Activated CD8-positive, alpha-beta memory T cell treated with anti-CD3 and anti-CD28 coated beads for 4 hours (primary cell): ENCODE results near the gene MACROH2A1.

ENCODE experiments used
- DNase-seq, 2 donors: peaks; one replicate each; pipeline ENCODE4 v3.0.0-alpha.2; 2020; ENCODE audit warnings: low read depth in 2 of 2

Gene MACROH2A1

GRCh38 chr5:135398855-135399793 is at the start of gene MACROH2A1:
Gene MACROH2A1 (minus strand): TSS chr5:135399231. CDS start chr5:135389093, 10,138 bp downstream.
- DNase-seq = peak; percentile 62 to 70

- no peak for DNase-seq
Measured at GRCh38 chr5:135448071-135448739, 49.2 kb upstream of the MACROH2A1 start.

- no peak for DNase-seq
Measured at GRCh38 chr5:135447298-135447929, 48.4 kb upstream of the MACROH2A1 start, which contains the start of gene DCANP1. Gene DCANP1 (minus strand): TSS chr5:135447348. CDS start chr5:135447108, 240 bp downstream.

DNA sequence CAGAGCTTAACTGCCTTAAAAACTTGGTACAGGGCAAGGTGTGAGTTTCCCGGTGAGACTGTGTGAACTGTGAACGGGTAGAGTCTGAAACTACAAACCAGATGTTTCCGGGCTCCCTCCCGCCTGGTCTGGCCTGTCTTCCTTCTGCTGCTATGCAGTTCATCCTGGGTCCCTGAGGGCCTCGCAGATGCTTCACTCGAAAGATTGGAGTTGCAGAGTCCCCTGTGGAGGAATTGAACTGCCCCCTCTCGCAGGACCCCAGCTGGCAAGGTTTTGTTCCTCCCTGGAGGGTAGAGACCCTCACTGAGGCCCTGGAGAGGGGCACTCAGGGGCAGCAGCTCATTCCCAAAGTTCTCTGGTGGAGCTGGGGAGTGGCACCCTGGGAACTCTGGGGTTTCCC is 47.6 kb upstream of the MACROH2A1 start:
- no peak for DNase-seq

GRCh38 chr5:135446206-135446605 is 47.2 kb upstream of the MACROH2A1 start:
- DNase-seq = no peak

- no peak for DNase-seq
Measured at GRCh38 chr5:135445306-135445985, 46.4 kb upstream of the MACROH2A1 start.

DNA sequence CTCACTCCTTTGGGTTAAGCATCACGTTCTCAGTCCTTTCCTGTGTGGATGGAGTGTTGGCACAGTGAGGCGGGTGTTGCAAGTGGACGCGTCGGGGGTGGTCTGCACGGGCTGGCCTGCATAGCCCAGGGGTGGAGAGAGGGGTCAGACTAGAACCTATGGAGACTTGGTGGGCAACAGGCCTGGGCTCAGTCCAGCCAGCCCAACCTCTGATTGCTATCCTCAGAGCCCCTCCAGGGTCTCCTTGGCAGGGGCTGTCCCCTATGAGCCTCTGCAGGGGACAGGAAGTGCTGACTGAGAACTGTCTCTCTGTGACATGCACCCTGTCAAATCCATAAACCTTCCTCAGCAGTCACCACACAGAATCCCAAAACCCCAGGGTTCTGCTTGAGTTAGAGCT is 45.9 kb upstream of the MACROH2A1 start:
- no peak for DNase-seq

- no peak for DNase-seq
Measured at GRCh38 chr5:135444360-135444759, 45.3 kb upstream of the MACROH2A1 start.

GRCh38 chr5:135443161-135443960 is 44.3 kb upstream of the MACROH2A1 start:
- no peak for DNase-seq

- no peak for DNase-seq
Measured at GRCh38 chr5:135442431-135443160, 43.6 kb upstream of the MACROH2A1 start.

- no peak for DNase-seq
Measured at GRCh38 chr5:135441919-135442318, 42.9 kb upstream of the MACROH2A1 start.

DNA sequence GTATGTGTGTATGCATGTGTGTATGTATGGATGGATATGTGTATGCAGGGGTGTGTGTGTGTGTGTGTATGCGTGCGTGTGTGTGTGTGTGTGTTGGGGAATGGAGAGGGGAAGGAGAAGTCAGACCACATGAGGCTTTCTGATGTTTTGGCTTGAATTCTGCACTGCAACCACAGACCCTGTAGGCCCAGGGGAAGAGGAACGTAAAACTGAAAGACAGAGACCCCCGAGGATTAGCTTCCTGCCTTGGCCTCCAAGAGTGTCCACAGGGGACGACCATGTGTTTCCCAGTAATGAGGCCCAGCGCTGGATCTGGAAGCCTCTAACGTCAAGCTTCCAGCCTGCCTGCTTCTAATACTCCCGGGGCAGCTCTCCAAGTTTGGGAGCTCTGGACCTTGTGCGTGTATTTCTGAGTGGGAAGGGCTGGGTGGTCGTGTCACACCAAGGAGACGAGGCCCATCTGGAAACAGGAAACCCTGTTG is 42.4 kb upstream of the MACROH2A1 start:
- DNase-seq = no peak

GRCh38 chr5:135440916-135441315 is 41.9 kb upstream of the MACROH2A1 start:
- DNase-seq = no peak

GRCh38 chr5:135439231-135440205 is 40.5 kb upstream of the MACROH2A1 start:
- no peak for DNase-seq

- DNase-seq = no peak
Measured at GRCh38 chr5:135438636-135439221, 39.7 kb upstream of the MACROH2A1 start.

GRCh38 chr5:135437796-135438560 is 38.9 kb upstream of the MACROH2A1 start:
- DNase-seq = no peak

GRCh38 chr5:135437422-135437795 is 38.4 kb upstream of the MACROH2A1 start:
- DNase-seq = no peak

- DNase-seq = no peak
Measured at GRCh38 chr5:135436951-135437418, 38.0 kb upstream of the MACROH2A1 start.
